GM18505 (cell line): ENCODE results near the gene LMAN1L.

ENCODE experiments used
- ATAC-seq: cut with Tn5 transposase; IDR thresholded peaks from one replicate; pipeline ENCODE4 v1.9.1; 2021; ENCODE audit not compliant: unreplicated experiment
- POLR2A ChIP-seq: IDR thresholded peaks from 4 replicates; pipeline ENCODE4 v1.6.1; 2011; ENCODE audit warnings: borderline replicate concordance; ENCODE audit not compliant: insufficient read depth, insufficient read length; ENCODE audit errors: extremely low read depth

Gene LMAN1L

DNA sequence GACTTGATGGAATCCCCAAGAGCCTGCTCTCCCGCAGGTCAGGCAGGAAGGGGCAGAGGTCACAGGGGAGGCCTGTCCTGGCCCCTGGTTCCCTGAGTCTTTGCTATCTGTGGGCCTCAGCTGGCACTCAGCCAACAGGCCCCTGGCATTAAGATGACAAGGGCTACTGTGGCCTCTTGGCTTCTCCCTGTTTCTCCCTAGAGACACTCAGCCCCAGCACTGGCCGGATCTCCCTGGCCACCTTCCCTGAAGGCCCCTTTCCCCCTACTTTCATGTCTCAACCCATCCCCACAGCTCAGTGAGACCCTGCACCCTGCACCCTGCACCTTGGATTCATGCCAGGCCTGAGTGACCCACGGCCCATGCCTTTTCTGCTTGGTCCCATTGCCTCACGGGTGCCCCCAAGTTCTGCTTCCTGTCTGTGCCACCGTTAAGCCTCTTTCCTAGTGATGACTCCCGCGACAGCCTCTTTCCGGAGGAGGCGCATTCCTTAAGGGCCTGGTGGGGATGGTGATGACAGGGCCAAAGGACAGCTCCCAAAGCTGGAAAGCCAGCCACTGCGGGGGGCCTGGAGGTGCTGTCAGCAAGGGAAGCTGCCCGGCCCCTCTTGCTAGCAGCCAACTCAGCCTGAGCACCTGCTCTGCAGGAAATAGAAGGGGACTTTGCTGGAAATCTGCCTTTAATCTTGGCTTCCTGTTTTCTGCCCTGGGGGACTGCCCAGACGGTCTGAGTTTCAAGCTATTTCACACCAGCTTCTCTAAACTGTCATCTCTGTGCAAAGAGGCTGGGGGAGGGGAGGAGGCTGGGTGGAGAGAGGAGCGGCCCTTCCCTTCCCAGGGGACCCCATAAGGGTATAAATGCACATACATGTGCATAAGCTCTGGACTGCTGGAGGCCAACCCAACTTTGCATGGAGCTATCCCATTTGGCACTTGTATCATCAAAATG lies 35.5 kb upstream of the LMAN1L start:
- peak; percentile 34 for ATAC-seq

DNA sequence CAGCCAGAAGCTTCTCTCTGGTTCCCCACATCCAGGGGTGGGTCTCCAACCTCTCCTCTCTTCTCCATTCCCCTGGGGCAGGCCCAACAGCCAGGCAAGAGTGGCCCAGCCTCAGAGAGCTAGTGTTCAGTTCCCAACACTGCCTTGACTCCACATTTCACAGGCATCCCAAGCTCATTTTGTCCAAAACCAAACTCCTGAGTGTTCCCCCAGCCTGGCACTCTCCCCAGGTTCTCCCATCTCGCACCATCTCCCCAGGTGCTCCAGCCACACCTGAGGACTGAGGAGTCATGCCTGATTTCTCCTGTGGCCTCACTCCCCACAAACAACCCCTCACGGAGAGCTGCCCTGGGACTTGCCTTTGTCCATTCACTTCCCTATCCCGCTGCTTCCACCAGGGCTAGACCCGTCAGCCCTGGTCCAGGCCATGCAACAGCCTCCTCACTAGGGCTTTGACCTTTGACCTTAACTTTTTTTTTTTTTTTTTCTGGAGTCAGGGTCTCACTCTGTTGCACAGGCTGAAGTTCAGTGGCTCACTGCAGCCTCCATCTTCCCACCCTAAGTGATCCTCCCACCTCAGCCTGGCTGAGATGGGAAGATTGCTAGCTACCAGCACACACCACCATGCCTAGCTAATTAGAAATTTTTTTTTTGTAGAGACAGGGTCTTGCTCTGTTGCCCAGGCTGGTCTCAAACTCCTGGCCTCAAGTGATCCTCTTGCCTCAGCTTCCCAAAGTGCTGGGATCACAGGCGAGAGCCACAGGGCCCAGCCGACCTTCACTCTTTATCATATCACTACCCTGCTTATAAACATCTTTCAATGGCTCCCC lies 34.7 kb upstream of the LMAN1L start:
- ATAC-seq: peak; percentile 4

More for the DNA sequence above, 35.5 kb upstream of the LMAN1L start:
- TF ChIP-seq POLR2A: peak; percentile 64

DNA sequence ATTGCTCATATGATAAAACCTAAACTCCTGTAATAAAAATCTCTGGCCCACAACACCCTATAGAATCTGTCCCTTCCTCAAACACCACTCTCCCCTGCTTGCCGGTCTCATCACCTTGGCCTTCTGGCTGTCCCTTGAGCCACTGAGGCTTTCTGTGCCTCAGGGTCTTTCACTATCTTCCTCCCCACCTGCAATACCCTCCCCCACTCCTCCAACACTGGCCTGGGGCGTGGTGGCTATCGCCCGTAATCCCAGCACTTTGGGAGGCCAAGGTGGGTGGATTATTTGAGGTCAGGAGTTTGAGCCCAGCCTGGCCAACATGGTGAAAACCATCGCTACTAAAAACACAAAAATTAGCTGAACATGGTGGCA lies 34.0 kb upstream of the LMAN1L start:
- TF ChIP-seq POLR2A: no peak
- ATAC-seq: no peak

More for the DNA sequence above, 34.7 kb upstream of the LMAN1L start:
- TF ChIP-seq POLR2A: no peak

DNA sequence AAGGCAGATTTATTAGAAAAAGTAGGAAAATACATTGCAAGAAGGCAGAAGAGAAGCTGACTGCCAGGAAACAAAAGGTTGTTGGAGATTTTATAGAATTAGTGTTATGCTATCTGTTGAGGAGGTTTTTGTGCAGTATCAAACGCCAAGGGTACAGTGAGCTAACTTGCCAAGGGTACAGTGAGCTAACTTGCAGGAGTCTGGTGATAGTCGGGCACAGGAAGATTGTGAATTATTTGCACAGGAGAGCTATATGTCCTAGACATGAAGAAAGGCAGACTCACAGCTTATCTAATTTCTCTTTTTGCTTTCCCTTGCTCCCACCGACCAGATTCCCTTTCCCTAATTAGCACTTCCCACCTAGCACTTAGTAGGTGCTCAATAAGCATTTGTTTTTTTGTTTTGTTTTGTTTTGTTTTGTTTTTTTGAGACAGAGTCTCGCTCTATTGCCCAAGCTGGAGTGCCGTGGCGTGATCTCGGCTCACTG lies 33.4 kb upstream of the LMAN1L start:
- TF ChIP-seq POLR2A: no peak
- no peak for ATAC-seq

DNA sequence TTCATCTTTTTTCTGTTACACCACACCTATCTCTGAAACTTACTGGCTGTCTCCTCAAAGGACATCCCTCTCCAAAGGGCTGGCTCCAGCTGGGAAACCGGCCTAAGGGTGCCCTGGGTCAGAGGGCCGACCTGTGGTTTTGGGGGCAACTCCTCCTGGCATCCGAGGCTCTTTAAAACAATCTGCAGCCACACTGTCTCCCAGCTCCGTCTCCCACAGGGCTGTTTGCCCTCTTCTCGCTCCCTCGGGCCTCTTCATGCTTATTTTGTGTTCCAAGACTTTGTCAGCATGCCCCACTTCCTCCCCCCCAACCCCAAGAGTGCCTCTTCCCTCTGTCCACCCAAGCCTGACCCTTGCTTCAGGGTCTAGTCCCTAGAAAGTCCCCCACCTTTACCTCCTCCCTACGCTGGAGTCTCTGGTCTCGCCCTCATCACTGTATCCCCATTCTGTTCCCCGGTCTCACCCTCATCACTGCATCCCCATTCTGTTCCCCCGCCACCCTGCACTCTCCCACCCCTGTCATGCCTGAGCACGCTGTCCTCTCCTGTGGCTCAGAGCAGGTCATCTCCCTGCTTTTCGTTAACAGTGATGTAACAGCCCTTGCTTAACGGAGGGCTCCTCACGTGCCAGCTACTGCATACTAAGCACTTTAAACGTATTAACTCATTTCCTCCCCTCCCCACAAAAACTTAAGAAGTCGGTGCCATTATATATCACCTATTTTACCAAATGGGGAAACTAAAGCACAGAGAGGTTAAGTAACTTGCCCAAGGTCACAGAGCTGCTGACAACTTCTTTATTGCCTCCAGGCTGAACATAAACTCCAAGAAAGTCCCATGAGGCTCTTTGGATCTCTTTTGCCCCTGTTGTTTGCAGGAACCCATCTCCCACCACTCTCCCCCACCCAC lies 31.9 kb upstream of the LMAN1L start:
- TF ChIP-seq POLR2A: peak; percentile 54
- no peak for ATAC-seq

DNA sequence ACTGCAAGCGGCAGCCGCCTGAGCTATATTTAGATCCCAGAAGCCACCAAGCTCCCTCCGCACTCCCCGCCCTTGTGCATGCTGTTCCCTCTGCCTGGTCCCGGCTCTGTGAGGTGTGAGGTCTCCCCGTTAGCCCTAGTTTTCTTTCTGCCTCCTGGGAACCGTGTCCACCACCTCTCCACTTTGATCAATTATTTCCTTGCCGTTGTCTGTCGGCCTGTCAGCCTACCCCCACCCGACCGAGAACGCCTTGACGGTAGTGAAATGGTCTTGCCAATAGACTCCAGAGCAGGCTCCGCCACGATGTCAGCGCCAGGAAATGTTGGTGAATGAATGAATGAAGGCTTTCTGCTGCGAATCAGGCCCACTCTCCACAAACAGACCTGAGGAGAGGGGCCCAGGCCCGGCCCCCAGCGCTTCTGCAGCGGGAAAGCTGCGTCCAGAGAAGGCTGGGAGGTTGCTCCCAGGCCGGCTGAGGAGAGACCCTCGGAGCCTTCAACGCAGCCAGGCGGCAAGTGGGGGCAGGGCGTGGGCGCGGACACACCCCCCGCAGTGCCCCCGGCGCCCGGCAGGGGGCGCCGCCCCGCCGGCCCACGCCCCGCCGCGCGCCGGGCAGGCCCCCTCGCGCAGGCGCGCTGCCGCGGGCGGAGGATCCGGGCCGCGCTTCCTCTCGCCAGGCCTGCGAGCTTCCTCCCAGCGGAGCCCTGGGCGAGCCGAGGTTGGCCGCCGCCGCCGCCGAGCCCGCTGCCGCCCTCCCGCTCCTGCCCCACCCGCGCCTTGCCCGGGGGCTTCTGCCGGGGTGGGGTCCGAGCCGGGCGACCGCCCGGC lies 31.0 kb upstream of the LMAN1L start, which contains the start of gene CSK:
CSK (plus strand) TSS at position 650 of the 828 bp plus-strand sequence. CDS start 16,218 bp downstream, outside the sequence.
- peak; percentile 36 for ATAC-seq

DNA sequence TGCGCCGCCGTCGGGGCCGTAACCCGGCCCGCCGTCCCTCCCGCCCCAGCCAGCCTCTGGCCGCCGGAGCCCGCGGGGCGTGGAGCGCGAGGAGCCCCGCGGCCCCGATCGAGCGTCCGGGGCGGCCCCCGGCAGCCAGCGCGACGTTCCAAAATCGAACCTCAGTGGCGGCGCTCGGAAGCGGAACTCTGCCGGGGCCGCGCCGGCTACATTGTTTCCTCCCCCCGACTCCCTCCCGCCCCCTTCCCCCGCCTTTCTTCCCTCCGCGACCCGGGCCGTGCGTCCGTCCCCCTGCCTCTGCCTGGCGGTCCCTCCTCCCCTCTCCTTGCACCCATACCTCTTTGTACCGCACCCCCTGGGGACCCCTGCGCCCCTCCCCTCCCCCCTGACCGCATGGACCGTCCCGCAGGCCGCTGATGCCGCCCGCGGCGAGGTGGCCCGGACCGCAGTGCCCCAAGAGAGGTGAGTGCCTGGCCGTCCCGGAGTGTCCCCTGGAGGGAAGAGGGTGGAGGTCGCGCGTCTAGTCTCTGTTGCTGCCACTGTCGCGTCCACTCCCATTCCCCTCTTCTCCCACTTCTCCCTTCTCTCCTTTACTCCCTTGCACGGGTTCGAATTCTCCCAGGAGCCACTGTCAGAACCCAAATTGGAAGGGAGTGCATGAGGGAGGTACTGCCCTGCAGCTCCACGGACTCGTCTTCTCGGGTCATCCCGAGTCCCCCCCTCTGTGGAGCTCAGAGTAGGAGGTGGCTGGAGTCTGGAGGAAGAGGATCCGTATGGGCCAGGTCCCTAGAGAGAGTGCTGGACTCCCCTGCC lies 30.2 kb upstream of the LMAN1L start:
- peak; percentile 13 for ATAC-seq
- TF ChIP-seq POLR2A: peak; percentile 7

More for the DNA sequence above, 31.0 kb upstream of the LMAN1L start, which contains the start of gene CSK:
- peak; percentile 66 for TF ChIP-seq POLR2A

DNA sequence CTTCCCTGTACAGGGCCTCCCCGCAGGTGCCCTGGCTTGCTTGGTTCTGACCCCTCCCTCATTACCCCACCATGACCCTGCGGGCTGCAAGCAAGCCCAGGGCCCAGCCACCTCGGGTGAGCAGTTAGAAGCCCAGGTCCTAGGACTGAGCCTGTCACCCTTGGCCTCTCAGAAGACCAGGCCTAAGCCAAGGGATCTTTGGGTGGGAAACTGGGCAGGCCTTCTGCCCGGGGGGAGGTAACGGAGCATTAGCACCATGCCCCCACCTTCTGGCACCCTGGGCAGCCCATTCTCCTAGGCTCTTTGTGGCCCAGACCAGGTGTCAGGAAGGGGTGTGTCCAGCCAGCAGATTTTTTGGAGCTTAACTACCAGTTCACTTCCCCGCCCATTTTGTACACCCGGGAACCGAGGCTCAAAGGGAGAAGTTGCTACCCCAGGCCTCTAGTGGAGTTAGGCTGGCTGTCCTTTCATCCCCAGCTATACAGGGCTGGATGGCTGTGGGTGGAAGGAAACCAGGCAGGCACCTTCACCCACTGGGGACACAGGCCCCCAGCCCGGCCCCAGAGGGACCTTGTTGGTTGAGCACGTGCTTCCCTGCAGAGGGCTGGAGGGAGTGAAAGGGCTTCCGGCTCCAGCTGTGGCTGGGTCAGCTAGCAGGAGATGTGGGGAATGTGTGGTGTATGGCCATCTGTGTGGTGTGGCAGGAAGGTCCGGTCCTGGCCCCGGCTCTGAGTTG lies 29.4 kb upstream of the LMAN1L start:
- peak; percentile 43 for TF ChIP-seq POLR2A
- ATAC-seq: no peak

DNA sequence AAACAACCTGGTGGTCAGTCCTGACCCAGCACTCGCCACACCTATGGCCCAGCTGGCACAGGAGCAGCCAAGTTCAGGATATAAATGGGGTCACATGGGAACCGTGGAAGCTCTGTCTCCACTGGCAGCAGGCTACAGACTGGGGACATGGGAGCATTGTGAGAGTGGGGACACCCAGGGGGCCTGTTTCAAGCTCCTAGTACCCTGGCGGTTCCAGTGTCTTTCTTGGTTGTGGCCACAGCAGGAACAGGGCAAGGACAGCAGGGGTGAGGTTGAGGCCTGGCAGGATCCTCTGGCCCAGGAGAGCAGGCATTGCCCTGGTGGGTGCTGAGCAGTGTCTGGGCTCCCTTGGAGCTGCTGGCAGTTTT lies 28.8 kb upstream of the LMAN1L start:
- TF ChIP-seq POLR2A: no peak
- no peak for ATAC-seq

DNA sequence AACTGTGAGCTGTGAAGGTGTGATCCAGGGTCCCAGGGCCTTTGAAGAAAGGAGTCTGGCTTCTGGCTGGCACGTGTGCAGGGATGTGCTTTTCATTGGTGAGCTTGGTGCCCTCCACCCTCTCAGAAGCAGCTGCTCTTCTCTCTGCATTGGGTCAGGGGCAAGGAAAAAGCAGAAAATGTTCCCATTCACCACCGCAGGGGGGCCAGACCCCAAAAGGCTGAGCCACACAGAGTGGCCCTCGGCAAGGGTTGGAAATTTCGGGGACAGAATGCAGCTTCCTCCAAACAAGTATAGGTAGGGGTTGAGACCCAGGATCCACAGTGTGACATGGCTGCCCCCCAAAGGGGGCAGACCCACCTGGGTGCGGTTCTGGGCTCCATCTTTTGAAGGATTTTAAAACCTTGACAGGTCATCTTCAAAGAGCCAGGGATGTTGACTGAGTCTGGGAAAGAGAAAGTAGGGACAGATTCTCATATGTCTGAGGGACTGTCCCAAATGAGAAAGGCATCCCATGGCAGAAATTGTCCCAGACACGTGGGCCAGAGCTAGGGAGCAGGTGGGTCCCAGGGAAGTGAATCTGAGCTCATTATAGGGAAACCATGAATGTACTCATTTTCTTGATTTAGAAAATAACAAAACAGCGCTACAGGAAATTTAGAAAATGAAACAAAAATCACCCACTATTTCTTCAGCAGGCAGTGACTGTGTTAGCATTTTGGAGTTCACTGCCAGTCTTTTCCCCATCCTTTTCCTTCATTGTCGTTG lies 28.0 kb upstream of the LMAN1L start:
- TF ChIP-seq POLR2A: peak; percentile 27

More for the DNA sequence above, 28.0 kb upstream of the LMAN1L start:
- no peak for ATAC-seq
